ENCODE data around the gene NHSL2. TPM values are rescaled to one million over a fixed set of nuclear protein-coding genes. Genes with fewer than 3 reads are reported as not detected.
A peak's percentile ranks its signal among the peaks of the same experiment; 100 is the strongest.

NHSL2 gene
- total RNA-seq, 1 donor from 2014 or later = 58.1 TPM

- peak in 1 of 2 donors; percentile 31 for DNase-seq (ENCODE audit: low spot score in 2 of 2)
- Histone ChIP-seq H3K27me3 (peaks cover 4% of the 10 kb centered on the region), H3K36me3 (no peaks in the 10 kb centered on the region), H3K4me1 (no peaks in the 10 kb centered on the region), H3K4me3 (no peak overlapping the region), H3K9me3 (no peaks in the 10 kb centered on the region), H3K27ac (no peak overlapping the region)
- intact Hi-C loops (cut with DNase I) = loop anchor here (5.0 kb wide), 1 partner anchor 36 kb away; no protein-coding TSS in a partner anchor
- TF ChIP-seq CTCF (IDR thresholded peaks at IDR 0.05) = no peak
Measured at GRCh38 chrX:72026341-72027023, 115.8 kb downstream of the NHSL2 start.

GRCh38 chrX:72027024-72027913 lies 116.6 kb downstream of the NHSL2 start:
- Histone ChIP-seq H3K9me3 (no peaks in the 10 kb centered on the region), H3K36me3 (no peaks in the 10 kb centered on the region), H3K27ac (peak overlapping the region; percentile 34 to 67), H3K27me3 (peaks cover 1% of the 10 kb centered on the region), H3K4me3 (peak overlapping the region; percentile 6 to 61), H3K4me1 (no peaks in the 10 kb centered on the region)
- no peak for TF ChIP-seq CTCF (IDR thresholded peaks at IDR 0.05)
- intact Hi-C loops (cut with DNase I) = loop anchor here (5.0 kb wide), 1 partner anchor 35 kb away; no protein-coding TSS in a partner anchor
- peak in 1 of 2 donors; percentile 57 for DNase-seq (ENCODE audit: low spot score in 2 of 2)

GRCh38 chrX:72027914-72028307 lies 117.3 kb downstream of the NHSL2 start:
- DNase-seq (ENCODE audit: low spot score in 2 of 2) = peak in 1 of 2 donors; percentile 56
- no peaks in the 10 kb centered on the region for H3K27me3 ChIP-seq
- H3K4me1 ChIP-seq = no peaks in the 10 kb centered on the region
- H3K27ac ChIP-seq = peak overlapping the region; percentile 34 to 67
- peak overlapping the region; percentile 6 to 61 for H3K4me3 ChIP-seq
- no peak for TF ChIP-seq CTCF (IDR thresholded peaks at IDR 0.05)
- H3K36me3 ChIP-seq = no peaks in the 10 kb centered on the region
- H3K9me3 ChIP-seq = peaks cover 0 to 5% of the 10 kb centered on the region in 2 donors
- intact Hi-C loops (cut with DNase I) = loop anchor here (5.0 kb wide), 1 partner anchor 34 kb away; no protein-coding TSS in a partner anchor

- Histone ChIP-seq H3K9me3 (peaks cover 0 to 13% of the 10 kb centered on the region in 2 donors), H3K4me1 (no peaks in the 10 kb centered on the region), H3K27ac (peak overlapping the region; percentile 46 to 64), H3K4me3 (peak overlapping the region in 1 of 2 donors; percentile 61), H3K27me3 (no peaks in the 10 kb centered on the region), H3K36me3 (no peaks in the 10 kb centered on the region)
- no peak for TF ChIP-seq CTCF (IDR thresholded peaks at IDR 0.05)
- intact Hi-C loops (cut with DNase I) = loop anchor here (5.0 kb wide), 1 partner anchor 33 kb away; no protein-coding TSS in a partner anchor
- DNase-seq (ENCODE audit: low spot score in 2 of 2) = peak in 1 of 2 donors; percentile 61
Measured at GRCh38 chrX:72028701-72029470, 118.2 kb downstream of the NHSL2 start.
